ENCODE data around the gene INTS13. TPM values are rescaled to one million over a fixed set of nuclear protein-coding genes. Genes with fewer than 3 reads are reported as not detected.

The INTS13 gene
- total and polyA plus RNA-seq, 2 donors (not counting 3 experiments of a cell fraction or from before 2014, with no cell fraction given): 8.7 to 35.9 TPM

DNA sequence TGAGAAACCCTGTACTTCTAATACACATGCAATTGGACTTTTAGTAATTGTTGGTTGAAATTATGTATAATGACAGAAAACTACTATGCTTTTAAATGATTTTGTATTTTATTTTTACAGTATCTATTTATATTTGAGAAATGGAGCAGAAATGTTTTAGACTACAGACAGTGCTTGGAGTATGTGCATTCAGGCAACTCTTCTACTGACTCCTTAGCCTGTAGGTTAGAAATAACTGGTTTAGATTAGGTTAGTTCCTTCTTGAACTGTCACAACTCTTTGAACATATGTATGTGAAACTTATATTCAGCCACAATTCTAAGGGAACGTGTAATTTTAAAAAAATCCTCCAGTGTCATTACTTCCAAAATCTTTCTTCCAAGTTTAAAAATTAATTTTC lies 2.2 kb upstream of the INTS13 start:
- ChIA-PET POLR2A (no interaction called here), CTCF (interaction anchor here (1.0 to 1.7 kb wide), 2 partner anchors 351 to 366 kb away, joined by 3 to 6 read pairs; no protein-coding TSS in a partner anchor)
- Histone ChIP-seq H3K79me2 (ENCODE audit: control insufficient read depth, insufficient read depth, low read length) (peaks cover 89% of the 10 kb centered on the region), H3K9me1 (replicated peaks; ENCODE audit: control insufficient read depth, extremely low read depth, insufficient read depth, low read length) (no peaks in the 10 kb centered on the region), H3K36me3 (ENCODE audit: control insufficient read depth in 2 of 2, extremely low read depth in 1 of 2, insufficient read depth in 2 of 2, low read length in 2 of 2) (no peaks in the 10 kb centered on the region), H3K4me1 (ENCODE audit: control insufficient read depth, extremely low read depth, insufficient read depth, low read length) (peaks cover 51% of the 10 kb centered on the region), H3K27ac (ENCODE audit: insufficient read depth, low read depth, low read length) (no peak overlapping the region), H3K9ac (replicated peaks; ENCODE audit: extremely low read depth, insufficient read depth, low read length) (peak overlapping the region; percentile 86), H2AFZ (ENCODE audit: low read depth, low read length) (no peak overlapping the region), H3K4me2 (ENCODE audit: insufficient read depth, low read length) (peak overlapping the region; percentile 90), H4K20me1 (replicated peaks; ENCODE audit: control insufficient read depth, extremely low read depth, insufficient read depth, low read length) (peaks cover 4% of the 10 kb centered on the region), H3K4me3 (replicated peaks in 1 of 3; ENCODE audit: insufficient read depth in 1 of 3, low read depth in 1 of 3, low read length in 3 of 3) (peak overlapping the region in 2 of 3 experiments; percentile 88 to 94), H3K9me3 (replicated peaks; ENCODE audit: control insufficient read depth, insufficient read depth, low read length) (no peaks in the 10 kb centered on the region), H3K27me3 (ENCODE audit: control insufficient read depth in 2 of 2, insufficient read depth in 2 of 2, low read length in 2 of 2) (no peaks in the 10 kb centered on the region)
- intact Hi-C loops (cut with micrococcal nuclease) (loop anchor here (5.0 to 10.0 kb wide), 2 partner anchors 355 to 762 kb away; no protein-coding TSS in a partner anchor), dilution Hi-C loops (cut with MboI; ENCODE audit: extremely low pct_ligation_motif_present, low sequenced_read_pairs) (no loop called here)
- FAIRE-seq: no peak
- no TSS peak for BruUV-seq (replicated peaks)
- DNase-seq (ENCODE audit: low read depth, low spot score): no peak
- TF ChIP-seq POLR2A (IDR thresholded peaks at IDR 0.05; ENCODE audit: low read depth, low read length): no peak
- TF ChIP-seq, protein P1, sequence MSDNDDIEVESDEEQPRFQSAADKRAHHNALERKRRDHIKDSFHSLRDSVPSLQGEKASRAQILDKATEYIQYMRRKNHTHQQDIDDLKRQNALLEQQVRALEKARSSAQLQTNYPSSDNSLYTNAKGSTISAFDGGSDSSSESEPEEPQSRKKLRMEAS (IDR thresholded peaks at IDR 0.05; ENCODE audit: insufficient read depth, insufficient read length): no peak

DNA sequence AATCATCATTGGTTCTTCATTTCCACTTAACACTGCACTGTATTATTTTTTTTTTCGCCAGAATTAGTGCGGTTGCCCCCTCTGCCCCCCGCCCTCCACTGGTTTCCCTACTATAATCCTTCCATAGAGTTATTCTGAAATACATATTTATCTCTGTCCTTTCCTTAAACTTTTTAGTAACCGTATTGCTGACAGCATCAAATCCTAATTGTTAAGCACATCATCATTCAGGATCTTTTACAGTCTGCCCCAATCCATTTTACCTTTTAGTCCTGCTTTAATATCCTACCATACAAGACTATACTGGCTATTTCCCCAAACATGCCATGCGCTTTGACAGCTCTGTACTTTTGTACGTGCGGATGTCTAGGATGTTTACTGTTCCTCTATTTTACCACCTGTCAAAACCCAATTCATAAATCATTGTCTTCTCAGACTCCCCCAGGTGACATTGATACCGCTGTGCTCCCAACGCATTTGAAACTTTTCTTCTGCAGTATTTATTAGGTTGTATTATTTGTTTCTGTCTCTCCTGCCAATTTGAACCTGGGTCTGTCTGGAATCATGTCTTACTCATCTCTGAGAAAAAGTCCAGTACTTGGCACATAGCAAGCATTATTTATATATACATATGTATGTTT lies 1.5 kb upstream of the INTS13 start:
- ChIA-PET CTCF (interaction anchor here (1.0 to 1.7 kb wide), 2 partner anchors 351 to 367 kb away, joined by 3 to 6 read pairs; no protein-coding TSS in a partner anchor), POLR2A (no interaction called here)

More for the DNA sequence above, 1.5 kb upstream of the INTS13 start:
- Histone ChIP-seq H3K27me3 (ENCODE audit: control insufficient read depth in 2 of 2, insufficient read depth in 2 of 2, low read length in 2 of 2) (no peaks in the 10 kb centered on the region), H3K36me3 (ENCODE audit: control insufficient read depth in 2 of 2, extremely low read depth in 1 of 2, insufficient read depth in 2 of 2, low read length in 2 of 2) (no peaks in the 10 kb centered on the region), H3K9ac (replicated peaks; ENCODE audit: extremely low read depth, insufficient read depth, low read length) (peak overlapping the region; percentile 86), H3K4me3 (replicated peaks in 1 of 3; ENCODE audit: insufficient read depth in 1 of 3, low read depth in 1 of 3, low read length in 3 of 3) (peak overlapping the region; percentile 49 to 94 (median 88)), H2AFZ (ENCODE audit: low read depth, low read length) (no peak overlapping the region), H3K4me1 (ENCODE audit: control insufficient read depth, extremely low read depth, insufficient read depth, low read length) (peaks cover 49% of the 10 kb centered on the region), H3K79me2 (ENCODE audit: control insufficient read depth, insufficient read depth, low read length) (peaks cover 89% of the 10 kb centered on the region), H3K4me2 (ENCODE audit: insufficient read depth, low read length) (peak overlapping the region; percentile 90), H3K9me1 (replicated peaks; ENCODE audit: control insufficient read depth, extremely low read depth, insufficient read depth, low read length) (no peaks in the 10 kb centered on the region), H4K20me1 (replicated peaks; ENCODE audit: control insufficient read depth, extremely low read depth, insufficient read depth, low read length) (no peaks in the 10 kb centered on the region), H3K9me3 (replicated peaks; ENCODE audit: control insufficient read depth, insufficient read depth, low read length) (no peaks in the 10 kb centered on the region), H3K27ac (ENCODE audit: insufficient read depth, low read depth, low read length) (peak overlapping the region; percentile 82)
- DNase-seq (ENCODE audit: low read depth, low spot score) (peak; percentile 40), FAIRE-seq (no peak)
- intact Hi-C loops (cut with micrococcal nuclease) (loop anchor here (5.0 to 10.0 kb wide), 2 partner anchors 355 to 763 kb away; no protein-coding TSS in a partner anchor), dilution Hi-C loops (cut with MboI; ENCODE audit: extremely low pct_ligation_motif_present, low sequenced_read_pairs) (no loop called here)
- BruUV-seq (replicated peaks): TSS peak; percentile 39
- TF ChIP-seq JUN (IDR thresholded peaks at IDR 0.05; ENCODE audit: borderline replicate concordance, insufficient read depth, insufficient read length, low read depth) (no peak), POLR2AphosphoS5 (IDR thresholded peaks at IDR 0.05; ENCODE audit: insufficient read depth, low read depth, low read length) (no peak), FOS (IDR thresholded peaks at IDR 0.05; ENCODE audit: borderline replicate concordance, insufficient read depth, low read length) (no peak), POLR2A (IDR thresholded peaks at IDR 0.05; ENCODE audit: low read depth, low read length) (no peak), EZH2 (IDR thresholded peaks at IDR 0.05; ENCODE audit: borderline replicate concordance, low read depth, low read length, severe bottlenecking) (no peak), MYC (IDR thresholded peaks at IDR 0.05; ENCODE audit: low read depth, low read length) (no peak), GATA2 (IDR thresholded peaks at IDR 0.05; ENCODE audit: insufficient read depth, insufficient read length, low read depth, low read length) (no peak)
- TF ChIP-seq, protein P1 (IDR thresholded peaks at IDR 0.05; ENCODE audit: insufficient read depth, insufficient read length): no peak
- TF ChIP-seq, protein P2, sequence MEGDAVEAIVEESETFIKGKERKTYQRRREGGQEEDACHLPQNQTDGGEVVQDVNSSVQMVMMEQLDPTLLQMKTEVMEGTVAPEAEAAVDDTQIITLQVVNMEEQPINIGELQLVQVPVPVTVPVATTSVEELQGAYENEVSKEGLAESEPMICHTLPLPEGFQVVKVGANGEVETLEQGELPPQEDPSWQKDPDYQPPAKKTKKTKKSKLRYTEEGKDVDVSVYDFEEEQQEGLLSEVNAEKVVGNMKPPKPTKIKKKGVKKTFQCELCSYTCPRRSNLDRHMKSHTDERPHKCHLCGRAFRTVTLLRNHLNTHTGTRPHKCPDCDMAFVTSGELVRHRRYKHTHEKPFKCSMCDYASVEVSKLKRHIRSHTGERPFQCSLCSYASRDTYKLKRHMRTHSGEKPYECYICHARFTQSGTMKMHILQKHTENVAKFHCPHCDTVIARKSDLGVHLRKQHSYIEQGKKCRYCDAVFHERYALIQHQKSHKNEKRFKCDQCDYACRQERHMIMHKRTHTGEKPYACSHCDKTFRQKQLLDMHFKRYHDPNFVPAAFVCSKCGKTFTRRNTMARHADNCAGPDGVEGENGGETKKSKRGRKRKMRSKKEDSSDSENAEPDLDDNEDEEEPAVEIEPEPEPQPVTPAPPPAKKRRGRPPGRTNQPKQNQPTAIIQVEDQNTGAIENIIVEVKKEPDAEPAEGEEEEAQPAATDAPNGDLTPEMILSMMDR (IDR thresholded peaks at IDR 0.05; ENCODE audit: extremely low read depth in 1 of 2, insufficient read depth in 1 of 2, low read depth in 1 of 2, low read length in 2 of 2): no peak

Measured in endothelial cell of umbilical vein (primary cell).